Central memory CD4-positive, alpha-beta T cell (primary cell): ENCODE data around the gene FAM25G.
"Not testable (repeated sequence)": the region's sequence is repeated elsewhere in the genome, so short reads cannot be mapped to it uniquely, and the experiment has no call there.

ENCODE experiments used
- DNase-seq: peaks from one replicate; pipeline ENCODE4 v3.0.0; 2022

The FAM25G gene

GRCh38 chr10:47462577-47463358, 28.7 kb downstream of the FAM25G start:
- DNase-seq: not testable (repeated sequence)

DNA sequence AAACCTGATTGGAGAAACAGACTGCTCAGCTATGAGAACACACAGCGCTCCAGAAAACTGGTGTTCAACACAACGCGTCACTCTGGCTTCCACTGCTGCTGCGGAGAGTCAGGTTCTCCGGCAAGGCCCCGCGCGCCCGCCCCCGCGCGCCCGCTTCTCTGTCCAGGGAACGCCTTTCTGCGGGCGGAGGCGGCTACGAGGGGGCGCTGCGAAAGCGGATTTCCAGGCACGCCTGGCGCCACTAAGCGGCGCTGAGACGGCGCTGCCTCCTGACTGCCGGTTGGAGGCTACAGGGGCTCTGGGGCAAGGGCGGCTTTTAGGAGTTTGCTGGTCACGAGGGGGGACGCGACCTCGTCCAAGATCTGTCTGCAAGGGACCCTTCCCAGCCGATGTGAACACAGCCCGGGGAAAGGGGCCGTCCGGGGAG, 30.2 kb downstream of the FAM25G start:
- DNase-seq: not testable (repeated sequence)

GRCh38 chr10:47458466-47459154, 32.9 kb downstream of the FAM25G start:
- DNase-seq: no peak

DNA sequence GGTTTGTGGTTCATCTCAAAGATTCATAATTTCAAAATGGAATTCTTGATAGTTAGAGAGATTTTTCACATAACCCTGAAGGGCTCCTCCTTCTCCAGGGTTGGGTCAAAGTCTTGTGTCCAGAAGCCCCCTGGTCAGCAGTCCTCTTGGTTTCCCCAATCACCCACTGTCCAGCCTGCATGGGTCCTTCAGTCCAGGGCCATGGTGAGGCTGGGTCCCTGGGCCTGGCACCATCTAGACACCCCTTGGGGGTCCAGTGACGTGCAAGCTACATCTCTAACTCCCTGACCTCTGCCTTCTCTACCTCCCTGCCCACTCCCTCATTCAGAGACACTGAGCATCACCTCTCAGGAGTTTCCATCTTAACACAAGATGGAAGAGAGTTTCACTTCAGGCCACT, 33.7 kb downstream of the FAM25G start:
- no peak for DNase-seq

GRCh38 chr10:47457528-47457820, 34.0 kb downstream of the FAM25G start:
- no peak for DNase-seq

GRCh38 chr10:47456794-47457527, 34.5 kb downstream of the FAM25G start:
- DNase-seq: no peak

- no peak for DNase-seq
Measured at GRCh38 chr10:47456079-47456785, 35.3 kb downstream of the FAM25G start.

GRCh38 chr10:47455350-47456078, 36.0 kb downstream of the FAM25G start:
- not testable (repeated sequence) for DNase-seq

- no peak for DNase-seq
Measured at GRCh38 chr10:47454780-47455058, 36.8 kb downstream of the FAM25G start.

DNA sequence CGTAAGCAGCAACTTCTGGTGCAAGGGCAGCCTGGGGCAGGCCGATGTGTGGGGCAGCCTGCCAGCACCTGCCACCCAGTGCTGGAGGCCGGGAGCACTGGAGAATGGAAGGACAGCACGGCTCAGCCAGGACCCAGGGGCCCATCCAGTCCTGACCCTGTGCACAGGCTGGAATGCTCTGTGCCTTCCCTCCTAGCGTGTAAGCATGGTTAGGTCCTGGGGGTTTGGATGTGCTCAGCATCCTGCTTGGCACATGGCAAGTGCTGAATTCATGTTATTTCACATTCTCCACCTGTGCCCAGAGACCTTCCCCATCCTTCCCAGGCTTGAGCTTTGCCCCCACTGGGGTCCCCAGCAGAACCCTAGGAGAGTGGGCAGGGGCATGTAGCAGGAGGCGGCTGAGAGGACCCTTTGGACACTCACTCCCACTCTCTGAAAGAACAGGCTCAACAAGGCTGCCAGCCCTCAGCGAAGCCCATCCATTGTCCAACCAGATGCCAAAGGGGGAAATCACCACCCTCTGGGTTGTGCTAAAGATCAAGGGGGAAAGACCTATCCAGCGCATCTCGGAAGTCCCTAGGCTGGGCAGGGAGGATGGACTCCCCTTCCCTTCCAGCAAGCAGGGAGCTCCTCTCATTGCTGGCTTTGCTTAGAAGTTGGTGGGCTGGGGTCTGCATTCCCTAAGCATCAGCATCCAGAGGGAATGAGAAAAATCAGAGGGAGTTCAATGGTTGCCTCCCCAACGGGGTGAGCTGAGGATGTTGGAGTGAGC, 37.3 kb downstream of the FAM25G start:
- DNase-seq: no peak

GRCh38 chr10:47453141-47454007, 38.1 kb downstream of the FAM25G start:
- DNase-seq: no peak

DNA sequence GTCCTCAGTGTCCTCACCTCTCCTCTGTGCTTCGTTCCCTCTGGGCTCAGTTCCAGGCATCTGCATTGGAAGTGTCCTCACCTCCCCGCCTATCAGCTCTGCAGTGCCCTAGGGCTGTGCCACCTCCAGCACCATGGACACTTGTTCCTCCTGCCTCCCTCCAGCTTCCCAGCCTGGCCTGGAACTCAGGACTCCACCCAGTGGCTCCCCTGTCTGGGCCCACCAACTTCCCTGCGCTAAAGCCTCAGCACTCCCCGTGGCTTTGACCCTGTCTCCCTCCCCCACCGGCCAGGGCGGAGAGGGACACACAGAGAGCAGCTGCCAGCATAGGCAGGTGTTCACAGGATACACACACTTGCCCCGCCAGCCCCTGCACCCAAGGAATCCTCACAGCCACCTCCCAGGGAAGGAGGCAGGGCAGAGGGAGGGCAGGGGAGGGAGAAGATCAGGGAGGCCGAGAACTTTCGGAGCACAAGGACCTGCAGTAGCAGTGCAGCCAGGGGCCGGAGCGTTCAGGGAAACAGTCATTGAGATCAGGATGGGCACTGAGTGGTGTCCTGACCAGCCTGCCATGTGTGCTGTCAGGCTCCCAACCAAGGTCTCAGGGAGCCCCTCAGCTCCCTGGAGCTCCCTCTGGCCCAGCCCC, 38.9 kb downstream of the FAM25G start:
- DNase-seq: no peak

DNA sequence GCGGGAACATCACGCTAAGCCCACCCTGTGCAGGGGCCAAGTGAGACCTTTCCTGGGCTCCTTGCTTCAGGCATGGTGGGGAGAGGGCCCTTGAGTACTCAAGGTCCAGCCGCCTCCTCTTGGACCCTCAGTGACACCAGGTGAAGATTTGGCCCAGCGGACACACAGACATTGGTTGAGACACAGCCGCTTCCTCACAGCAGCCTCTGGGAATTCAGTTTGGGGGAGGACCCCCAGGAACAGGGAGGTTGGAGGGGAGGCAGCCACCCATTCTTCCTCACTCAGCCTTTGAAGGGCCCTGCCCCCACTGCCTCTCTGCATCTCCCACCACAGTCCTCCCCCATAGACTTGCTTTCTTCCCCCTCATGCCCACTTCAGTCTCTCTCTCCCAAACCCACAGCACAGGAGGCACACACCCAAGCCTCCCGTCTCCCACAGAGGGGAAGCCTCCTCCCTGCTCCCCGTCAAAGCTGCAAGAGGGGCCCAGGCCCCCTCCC, 39.5 kb downstream of the FAM25G start:
- no peak for DNase-seq

DNA sequence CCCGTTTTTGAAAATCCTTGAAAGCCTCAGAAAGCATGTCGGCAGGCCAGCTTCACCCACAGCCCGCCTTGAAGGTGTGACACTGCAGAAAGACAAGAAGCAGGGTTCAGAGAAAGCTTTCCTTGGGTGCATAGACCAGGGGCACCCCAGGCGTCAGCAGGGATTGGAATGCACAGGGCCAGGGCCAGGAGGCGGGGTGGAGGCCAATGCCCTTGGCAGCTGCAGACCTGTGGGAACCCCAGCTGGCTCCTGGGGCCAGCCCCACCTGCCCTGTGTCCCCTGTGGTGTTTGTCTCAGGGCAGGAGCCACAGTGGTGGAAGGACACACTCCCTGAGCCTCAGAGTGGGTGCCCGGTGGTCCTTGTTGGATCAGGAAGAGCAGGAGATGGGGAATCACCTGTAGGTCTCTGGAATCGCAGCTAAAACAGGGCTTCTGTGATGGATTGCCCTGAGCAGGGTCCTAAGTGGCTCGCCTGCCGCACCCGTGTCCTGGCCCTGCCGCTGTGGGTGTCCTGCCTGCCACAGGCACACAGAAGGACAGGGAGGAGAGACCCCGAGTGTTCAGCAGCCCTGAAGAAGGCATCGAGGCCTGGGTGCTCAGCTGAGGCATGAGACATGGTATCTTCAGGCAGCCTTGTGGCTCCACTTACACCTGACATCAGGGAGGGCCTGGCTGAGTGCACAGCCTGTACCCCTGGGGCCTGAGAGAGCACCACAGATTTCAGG, 40.1 kb downstream of the FAM25G start:
- DNase-seq: no peak

- DNase-seq: no peak
Measured at GRCh38 chr10:47450442-47450841, 41.1 kb downstream of the FAM25G start.

- DNase-seq: no peak
Measured at GRCh38 chr10:47449979-47450378, 41.5 kb downstream of the FAM25G start.

GRCh38 chr10:47449102-47449978, 42.2 kb downstream of the FAM25G start:
- DNase-seq: no peak

DNA sequence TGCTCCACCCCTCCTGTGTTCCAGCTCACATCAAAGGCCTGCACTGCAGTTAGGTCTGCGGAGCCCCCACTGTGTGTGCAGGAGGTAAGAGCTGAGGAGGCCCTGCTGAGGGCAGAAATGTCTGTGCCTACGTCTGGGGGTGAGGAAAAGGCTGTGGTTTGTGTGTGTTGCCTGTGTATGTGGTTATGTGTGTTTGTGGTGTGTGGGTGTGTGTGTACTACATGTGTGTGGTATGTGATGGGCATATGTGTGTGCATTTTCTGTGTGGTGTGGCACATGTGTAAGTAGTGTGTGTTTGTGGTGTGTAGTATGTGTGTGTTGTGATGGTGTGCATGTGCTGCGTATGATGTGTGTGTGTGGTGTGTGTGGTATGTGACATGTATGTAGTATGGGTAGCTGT, 43.8 kb downstream of the FAM25G start:
- no peak for DNase-seq
